ENCODE data around the gene ZNF436. TPM values are rescaled to one million over a fixed set of nuclear protein-coding genes. Genes with fewer than 3 reads are reported as not detected.
A peak's percentile ranks its signal among the peaks of the same experiment; 100 is the strongest.

Gene ZNF436
- total and polyA plus RNA-seq, 2 of the 13 experiments (the other 11 are each of a cell fraction or from before 2014, with no cell fraction given) = 4.3 to 9.9 TPM

DNA sequence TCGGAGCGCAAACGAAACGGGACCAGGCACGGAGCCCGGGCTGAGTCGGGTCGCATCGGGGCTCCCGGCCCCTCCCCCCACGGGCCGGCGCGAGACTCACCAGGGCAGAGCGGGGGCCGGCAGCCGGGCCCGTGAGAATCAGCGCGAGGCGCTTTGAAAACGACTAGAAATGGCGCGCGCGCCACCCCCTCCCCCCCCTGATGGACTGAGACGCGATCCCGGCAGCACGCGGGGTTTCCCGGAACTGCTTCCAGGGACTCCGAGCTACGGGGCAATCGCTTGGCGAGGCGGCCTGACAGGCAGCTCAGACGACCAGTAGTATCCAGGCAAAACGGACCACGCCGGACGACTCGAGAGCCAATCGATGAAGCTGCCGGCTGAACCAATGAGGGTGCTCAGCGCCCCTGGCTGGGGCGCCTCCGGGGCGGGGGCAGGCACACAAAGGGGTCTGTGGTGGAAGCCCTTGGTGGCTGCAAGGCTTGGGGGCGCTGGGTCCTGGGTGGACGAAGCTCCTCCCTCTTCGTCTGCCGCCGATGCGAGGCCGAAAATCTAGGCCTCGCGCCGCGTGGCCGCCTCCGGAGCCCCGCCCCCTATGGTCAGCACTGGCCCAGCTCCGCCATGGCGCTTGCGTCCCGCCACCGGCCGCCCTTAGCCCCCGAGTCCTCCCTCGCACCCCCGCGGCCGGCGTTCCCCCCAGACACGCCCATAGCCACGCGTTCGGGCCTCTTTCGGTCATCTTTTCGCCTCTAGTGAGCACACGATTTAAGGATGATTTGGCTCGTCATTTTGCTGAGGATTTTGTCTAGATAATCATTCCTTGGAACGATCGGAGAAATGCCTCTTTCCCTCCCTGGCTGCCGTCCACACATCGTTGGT lies 25.3 kb downstream of the ZNF436 start, which contains the start of gene HNRNPR (continued):
- TF ChIP-seq, protein P1, sequence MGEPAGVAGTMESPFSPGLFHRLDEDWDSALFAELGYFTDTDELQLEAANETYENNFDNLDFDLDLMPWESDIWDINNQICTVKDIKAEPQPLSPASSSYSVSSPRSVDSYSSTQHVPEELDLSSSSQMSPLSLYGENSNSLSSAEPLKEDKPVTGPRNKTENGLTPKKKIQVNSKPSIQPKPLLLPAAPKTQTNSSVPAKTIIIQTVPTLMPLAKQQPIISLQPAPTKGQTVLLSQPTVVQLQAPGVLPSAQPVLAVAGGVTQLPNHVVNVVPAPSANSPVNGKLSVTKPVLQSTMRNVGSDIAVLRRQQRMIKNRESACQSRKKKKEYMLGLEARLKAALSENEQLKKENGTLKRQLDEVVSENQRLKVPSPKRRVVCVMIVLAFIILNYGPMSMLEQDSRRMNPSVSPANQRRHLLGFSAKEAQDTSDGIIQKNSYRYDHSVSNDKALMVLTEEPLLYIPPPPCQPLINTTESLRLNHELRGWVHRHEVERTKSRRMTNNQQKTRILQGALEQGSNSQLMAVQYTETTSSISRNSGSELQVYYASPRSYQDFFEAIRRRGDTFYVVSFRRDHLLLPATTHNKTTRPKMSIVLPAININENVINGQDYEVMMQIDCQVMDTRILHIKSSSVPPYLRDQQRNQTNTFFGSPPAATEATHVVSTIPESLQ (CRISPR knock-in tag; conservative IDR thresholded peaks at IDR 0.05) = 0 out of 2 replicates have a peak, but pooled peaks have one; percentile 58
- no peak for TF ChIP-seq NR2F6 (IDR thresholded peaks at IDR 0.05)
- peak; percentile 41; the same call in 1 of the 2 replicates for TF ChIP-seq NR2F6 (CRISPR knock-in tag; IDR thresholded peaks at IDR 0.05)
- peak; percentile 43 for TF ChIP-seq ZNF703 (CRISPR knock-in tag; IDR thresholded peaks at IDR 0.05; ENCODE audit: borderline replicate concordance)
- TF ChIP-seq ZNF709 (CRISPR knock-in tag; IDR thresholded peaks at IDR 0.05) = 0 out of 2 replicates have a peak, but pooled peaks have one; percentile 86
- TF ChIP-seq MAFF (IDR thresholded peaks at IDR 0.05; ENCODE audit: low read depth, low read length) = no peak
- TF ChIP-seq ZNF747 (CRISPR knock-in tag; IDR thresholded peaks at IDR 0.05; ENCODE audit: borderline replicate concordance) = no peak
- TF ChIP-seq ZC3H4 (CRISPR knock-in tag; IDR thresholded peaks at IDR 0.05; ENCODE audit: borderline replicate concordance) = peak; percentile 53; the same call in 1 of the 2 replicates
- TF ChIP-seq, protein P2, sequence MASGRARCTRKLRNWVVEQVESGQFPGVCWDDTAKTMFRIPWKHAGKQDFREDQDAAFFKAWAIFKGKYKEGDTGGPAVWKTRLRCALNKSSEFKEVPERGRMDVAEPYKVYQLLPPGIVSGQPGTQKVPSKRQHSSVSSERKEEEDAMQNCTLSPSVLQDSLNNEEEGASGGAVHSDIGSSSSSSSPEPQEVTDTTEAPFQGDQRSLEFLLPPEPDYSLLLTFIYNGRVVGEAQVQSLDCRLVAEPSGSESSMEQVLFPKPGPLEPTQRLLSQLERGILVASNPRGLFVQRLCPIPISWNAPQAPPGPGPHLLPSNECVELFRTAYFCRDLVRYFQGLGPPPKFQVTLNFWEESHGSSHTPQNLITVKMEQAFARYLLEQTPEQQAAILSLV (CRISPR knock-in tag; IDR thresholded peaks at IDR 0.05; ENCODE audit: borderline replicate concordance) = peak; percentile 53; the same call in 1 of the 2 replicates
- TF ChIP-seq ZFX (CRISPR knock-in tag; IDR thresholded peaks at IDR 0.05; ENCODE audit: low read depth) = peak; percentile 96
- peak; percentile 80 for TF ChIP-seq ZMYM4 (CRISPR knock-in tag; IDR thresholded peaks at IDR 0.05)
- TF ChIP-seq MYNN (CRISPR knock-in tag; IDR thresholded peaks at IDR 0.05; ENCODE audit: low read depth) = no peak
- TF ChIP-seq KLF12 (CRISPR knock-in tag; IDR thresholded peaks at IDR 0.05; ENCODE audit: borderline replicate concordance) = peak; percentile 55; the same call in 1 of the 2 replicates
- peak; percentile 85 for TF ChIP-seq CREB1 (IDR thresholded peaks at IDR 0.05)
- TF ChIP-seq CREB1 (CRISPR knock-in tag; IDR thresholded peaks at IDR 0.05) = peak; percentile 94
- peak; percentile 56; the same call in 1 of the 2 replicates for TF ChIP-seq KMT2B (CRISPR knock-in tag; IDR thresholded peaks at IDR 0.05)
- 0 out of 2 replicates have a peak, but pooled peaks have one; percentile 35 for TF ChIP-seq MEIS1 (CRISPR knock-in tag; IDR thresholded peaks at IDR 0.05; ENCODE audit: borderline replicate concordance)
- no peak; the same call in 1 of the 2 replicates for TF ChIP-seq FOXM1 (CRISPR knock-in tag; IDR thresholded peaks at IDR 0.05)
- TF ChIP-seq JDP2 (CRISPR knock-in tag; IDR thresholded peaks at IDR 0.05; ENCODE audit: borderline replicate concordance) = no peak
- TF ChIP-seq, protein P3, sequence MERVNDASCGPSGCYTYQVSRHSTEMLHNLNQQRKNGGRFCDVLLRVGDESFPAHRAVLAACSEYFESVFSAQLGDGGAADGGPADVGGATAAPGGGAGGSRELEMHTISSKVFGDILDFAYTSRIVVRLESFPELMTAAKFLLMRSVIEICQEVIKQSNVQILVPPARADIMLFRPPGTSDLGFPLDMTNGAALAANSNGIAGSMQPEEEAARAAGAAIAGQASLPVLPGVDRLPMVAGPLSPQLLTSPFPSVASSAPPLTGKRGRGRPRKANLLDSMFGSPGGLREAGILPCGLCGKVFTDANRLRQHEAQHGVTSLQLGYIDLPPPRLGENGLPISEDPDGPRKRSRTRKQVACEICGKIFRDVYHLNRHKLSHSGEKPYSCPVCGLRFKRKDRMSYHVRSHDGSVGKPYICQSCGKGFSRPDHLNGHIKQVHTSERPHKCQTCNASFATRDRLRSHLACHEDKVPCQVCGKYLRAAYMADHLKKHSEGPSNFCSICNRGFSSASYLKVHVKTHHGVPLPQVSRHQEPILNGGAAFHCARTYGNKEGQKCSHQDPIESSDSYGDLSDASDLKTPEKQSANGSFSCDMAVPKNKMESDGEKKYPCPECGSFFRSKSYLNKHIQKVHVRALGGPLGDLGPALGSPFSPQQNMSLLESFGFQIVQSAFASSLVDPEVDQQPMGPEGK (CRISPR knock-in tag; IDR thresholded peaks at IDR 0.05) = peak; percentile 98
- TF ChIP-seq ZZZ3 (CRISPR knock-in tag; IDR thresholded peaks at IDR 0.05; ENCODE audit: borderline replicate concordance) = peak; percentile 73; the same call in 1 of the 2 replicates
- TF ChIP-seq ZNF337 (CRISPR knock-in tag; IDR thresholded peaks at IDR 0.05; ENCODE audit: borderline replicate concordance, low read depth) = no peak
- peak; percentile 86 for TF ChIP-seq RFXAP (CRISPR knock-in tag; IDR thresholded peaks at IDR 0.05; ENCODE audit: borderline replicate concordance)
- no peak for TF ChIP-seq JARID2 (CRISPR knock-in tag; IDR thresholded peaks at IDR 0.05; ENCODE audit: insufficient replicate concordance)
- TF ChIP-seq TBX2 (CRISPR knock-in tag; IDR thresholded peaks at IDR 0.05; ENCODE audit: borderline replicate concordance) = peak; percentile 73; the same call in 1 of the 2 replicates

All from HepG2 (cell line).